ENCODE data around the gene ORMDL1. TPM values are rescaled to one million over a fixed set of nuclear protein-coding genes. Genes with fewer than 3 reads are reported as not detected.

Gene ORMDL1
- total and polyA plus RNA-seq, 2 experiments from 2014 or later: 50.5 to 84.2 TPM

- Histone ChIP-seq H3K4me2 (no peak overlapping the region), H3K36me3 (ENCODE audit: insufficient read depth) (no peaks in the 10 kb centered on the region), H3K4me3 (no peak overlapping the region), H4K20me1 (replicated peaks; ENCODE audit: insufficient read depth) (no peaks in the 10 kb centered on the region), H3F3A (replicated peaks; ENCODE audit: low read depth) (no peaks in the 10 kb centered on the region), H3K9me2 (ENCODE audit: insufficient read depth) (no peaks in the 10 kb centered on the region), H3K79me2 (replicated peaks; ENCODE audit: insufficient read depth) (no peaks in the 10 kb centered on the region), H3K27me3 (ENCODE audit: insufficient read depth) (no peaks in the 10 kb centered on the region), H3K27ac (ENCODE audit: low read depth) (no peak overlapping the region), H2AFZ (no peak overlapping the region), H3K4me1 (ENCODE audit: insufficient read depth) (no peaks in the 10 kb centered on the region)
- no peaks in the 10 kb centered on the region for H3K36me3 Mint-ChIP-seq (ENCODE audit: low read depth)
- TF ChIP-seq JUNB (IDR thresholded peaks at IDR 0.05; ENCODE audit: unreplicated experiment) (no peak), EZH2phosphoT487 (IDR thresholded peaks at IDR 0.05; ENCODE audit: unreplicated experiment) (no peak), NANOG (IDR thresholded peaks at IDR 0.05; ENCODE audit: borderline replicate concordance) (no peak), CREB1 (CRISPR knock-in tag; IDR thresholded peaks at IDR 0.05; ENCODE audit: low read depth) (no peak), EZH2 (IDR thresholded peaks at IDR 0.05; ENCODE audit: low read depth, unreplicated experiment) (no peak), ZNF331 (CRISPR knock-in tag; IDR thresholded peaks at IDR 0.05; ENCODE audit: low read depth) (no peak), ETS1 (IDR thresholded peaks at IDR 0.05) (no peak), STAT1 (IDR thresholded peaks at IDR 0.05; ENCODE audit: unreplicated experiment) (no peak), POLR2AphosphoS5 (IDR thresholded peaks at IDR 0.05; ENCODE audit: low read depth) (no peak), ZNF462 (CRISPR knock-in tag; IDR thresholded peaks at IDR 0.05) (no peak), ZNF114 (CRISPR knock-in tag; IDR thresholded peaks at IDR 0.05) (no peak), CTCF (conservative IDR thresholded peaks at IDR 0.05; ENCODE audit: low read depth in 2 of 2) (no peak), REST (IDR thresholded peaks at IDR 0.05; ENCODE audit: unreplicated experiment) (no peak)
- ATAC-seq (no peak), DNase-seq (ENCODE audit: low spot score) (no peak)
- H3K4me3 Mint-ChIP-seq: no peak overlapping the region
- H3K4me1 Mint-ChIP-seq: no peaks in the 10 kb centered on the region
- no peak overlapping the region for H3K27ac Mint-ChIP-seq
- no peaks in the 10 kb centered on the region for H3K27me3 Mint-ChIP-seq (ENCODE audit: insufficient read depth, low read depth, poor library complexity)
- H3K9me3 Mint-ChIP-seq: no peaks in the 10 kb centered on the region
These were observed 57.9 kb downstream of the ORMDL1 start for GRCh38 chr2:189726271-189726670.

Measured in GM23338 (cell line).